GM12874 (cell line): Measurements from ENCODE around the gene ACTL7B.

Experiments used
- CTCF ChIP-seq: IDR thresholded peaks from 2 replicates; pipeline ENCODE4 v1.5.1; 2011; ENCODE audit warnings: low read depth, mild to moderate bottlenecking, control low read depth, low read length, moderate library complexity; ENCODE audit not compliant: insufficient read depth

ACTL7B gene

GRCh38 chr9:108816037-108816436 is 39.7 kb downstream of the ACTL7B start:
- TF ChIP-seq CTCF, result no peak

- TF ChIP-seq CTCF, result no peak
Measured at GRCh38 chr9:108815156-108815555, 40.6 kb downstream of the ACTL7B start.

GRCh38 chr9:108813951-108814601 is 41.7 kb downstream of the ACTL7B start:
- no peak for TF ChIP-seq CTCF

- TF ChIP-seq CTCF, result no peak
Measured at GRCh38 chr9:108812396-108813025, 43.3 kb downstream of the ACTL7B start.

- no peak for TF ChIP-seq CTCF
Measured at GRCh38 chr9:108811944-108812343, 43.8 kb downstream of the ACTL7B start.

- TF ChIP-seq CTCF, result no peak
Measured at GRCh38 chr9:108809269-108809668, 46.5 kb downstream of the ACTL7B start.
